HepG2 (cell line): ENCODE results near the gene GBGT1.

Experiments used
- CTCF ChIP-seq: sonication (generic); formaldehyde crosslinking; IDR thresholded peaks from 2 replicates; pipeline ENCODE4 v1.5.0; 2020; ENCODE audit warnings: mild to moderate bottlenecking, missing genetic modification reagents, moderate library complexity
- ELK4 ChIP-seq: sonication (generic); formaldehyde crosslinking; IDR thresholded peaks from 2 replicates; pipeline ENCODE4 v1.9.0; 2021; ENCODE audit warnings: missing genetic modification reagents, borderline replicate concordance
- KAT8 ChIP-seq: IDR thresholded peaks from 2 replicates; pipeline ENCODE4 v1.6.1; 2016; ENCODE audit warnings: missing genetic modification reagents, missing compliant biosample characterization
- PREB ChIP-seq: sonication (generic); formaldehyde crosslinking; IDR thresholded peaks from 2 replicates; pipeline ENCODE4 v1.4.0; 2020; ENCODE audit warnings: missing genetic modification reagents
- ZNF18 ChIP-seq: sonication (generic); formaldehyde crosslinking; IDR thresholded peaks from 2 replicates; pipeline ENCODE4 v1.8.0; 2022; ENCODE audit warnings: mild to moderate bottlenecking, missing genetic modification reagents; ENCODE audit not compliant: insufficient replicate concordance

GRCh38 chr9:133115604-133116345, 47.9 kb downstream of the GBGT1 start:
- TF ChIP-seq KAT8 (CRISPR knock-in tag) (no peak), ELK4 (no peak), PREB (CRISPR knock-in tag) (no peak), CTCF (no peak), ZNF18 (no peak)
